Neural progenitor cell (in vitro differentiated cells): Measurements from ENCODE around the gene HTR6.

Experiments used
- EZH2 ChIP-seq: fragments of 200-600 bp; sonication (generic); IDR thresholded peaks from 2 replicates; pipeline ENCODE4 v1.6.1; 2017; ENCODE audit warnings: antibody characterized with exemption, mild to moderate bottlenecking, moderate library complexity
- TF ChIP-seq, protein P1 (sequence below): fragments of 200-600 bp; sonication (generic); IDR thresholded peaks from 2 replicates; pipeline ENCODE4 v1.5.1; 2017; ENCODE audit warnings: antibody characterized with exemption, mild to moderate bottlenecking

DNA sequence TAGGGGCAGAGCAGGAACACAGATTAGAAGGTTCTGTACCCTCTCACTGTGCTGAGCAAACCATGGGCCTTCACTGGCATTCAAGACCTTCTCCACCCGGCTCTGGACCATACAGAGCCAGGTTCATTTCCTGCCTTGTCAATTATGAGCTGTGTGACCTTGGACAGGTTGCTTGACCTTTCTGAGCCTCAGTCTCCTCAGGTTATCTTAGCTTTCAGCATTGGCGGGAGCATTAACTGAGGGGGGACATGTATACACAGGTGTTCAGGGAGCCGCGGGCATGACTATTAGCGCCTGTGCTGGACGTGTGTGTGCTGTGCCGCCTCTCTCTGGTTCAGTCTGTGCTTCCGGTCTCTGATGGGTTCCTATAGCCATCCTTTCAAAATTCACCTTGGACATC lies 32.1 kb downstream of the HTR6 start:
- TF ChIP-seq, protein P1, sequence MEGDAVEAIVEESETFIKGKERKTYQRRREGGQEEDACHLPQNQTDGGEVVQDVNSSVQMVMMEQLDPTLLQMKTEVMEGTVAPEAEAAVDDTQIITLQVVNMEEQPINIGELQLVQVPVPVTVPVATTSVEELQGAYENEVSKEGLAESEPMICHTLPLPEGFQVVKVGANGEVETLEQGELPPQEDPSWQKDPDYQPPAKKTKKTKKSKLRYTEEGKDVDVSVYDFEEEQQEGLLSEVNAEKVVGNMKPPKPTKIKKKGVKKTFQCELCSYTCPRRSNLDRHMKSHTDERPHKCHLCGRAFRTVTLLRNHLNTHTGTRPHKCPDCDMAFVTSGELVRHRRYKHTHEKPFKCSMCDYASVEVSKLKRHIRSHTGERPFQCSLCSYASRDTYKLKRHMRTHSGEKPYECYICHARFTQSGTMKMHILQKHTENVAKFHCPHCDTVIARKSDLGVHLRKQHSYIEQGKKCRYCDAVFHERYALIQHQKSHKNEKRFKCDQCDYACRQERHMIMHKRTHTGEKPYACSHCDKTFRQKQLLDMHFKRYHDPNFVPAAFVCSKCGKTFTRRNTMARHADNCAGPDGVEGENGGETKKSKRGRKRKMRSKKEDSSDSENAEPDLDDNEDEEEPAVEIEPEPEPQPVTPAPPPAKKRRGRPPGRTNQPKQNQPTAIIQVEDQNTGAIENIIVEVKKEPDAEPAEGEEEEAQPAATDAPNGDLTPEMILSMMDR = no peak
- no peak for TF ChIP-seq EZH2
